ENCODE data around the gene RNF168. TPM values are rescaled to one million over a fixed set of nuclear protein-coding genes. Genes with fewer than 3 reads are reported as not detected.

RNF168 gene
- total RNA-seq, 1 donor from 2014 or later: 12.9 TPM

Other genes starting within 250 kb of the RNF168 start
- gene PCYT1A, start 216.0 kb downstream of the RNF168 start, total RNA-seq: 22.2 TPM
- gene DYNLT2B, start 185.5 kb downstream of the RNF168 start, total RNA-seq: 1.1 TPM
- not detected for gene TM4SF19, start 165.4 kb downstream of the RNF168 start, total RNA-seq
- gene UBXN7, start 71.3 kb downstream of the RNF168 start, total RNA-seq: 18.5 TPM
- gene SMCO1, start 11.6 kb upstream of the RNF168 start, total RNA-seq: not detected
- gene WDR53, start 64.8 kb upstream of the RNF168 start, total RNA-seq: 5.1 TPM
- 3.5 TPM for gene FBXO45, start 64.9 kb upstream of the RNF168 start, total RNA-seq
- 1.7 TPM for gene NRROS, start 135.9 kb upstream of the RNF168 start, total RNA-seq
- gene CEP19, start 208.5 kb upstream of the RNF168 start, total RNA-seq: 0.43 TPM
- gene PIGX, start 208.6 kb upstream of the RNF168 start, total RNA-seq: 7.2 TPM
- 37.4 TPM for gene PAK2, start 236.1 kb upstream of the RNF168 start, total RNA-seq